K562 (cell line): ENCODE results near the gene TP53BP1. TPM values are rescaled to one million over a fixed set of nuclear protein-coding genes. Genes with fewer than 3 reads are reported as not detected.

ENCODE experiments used
- ATAC-seq: fragments of 200-7000 bp; cut with Tn5 transposase; 3 replicates; pipeline ENCODE4 v1.9.1; 2020; ENCODE audit warnings: moderate library complexity
- BruUV-seq: library from RNA; stranded (reverse); fragments of 400-500 nt; replicated peaks from 2 replicates; lab custom pipeline; 2021; lab: Mats Ljungman, UMichigan
- CTCF ChIA-PET: fragments of 300-600 bp; formaldehyde crosslinking; extraction: SDS; loops from one replicate; lab custom pipeline; 2021; ENCODE audit warnings: low intra/inter-chr PET ratio; lab: Yijun Ruan, JAX
- POLR2A ChIA-PET: fragments of 300-600, 350-650 bp; sonication (Branson Sonifier 250); formaldehyde crosslinking; extraction: SDS; loops from one replicate; lab custom pipeline; 2021; ENCODE audit warnings: antibody characterized with exemption, inconsistent platforms; lab: Yijun Ruan, JAX
- DNase-seq, 4 experiments: peaks; one replicate each; pipeline versions ENCODE4 v3.0.0 to v3.0.0-alpha.2; 2011 to 2018; ENCODE audit warnings: low spot score in 3 of 4, mixed read lengths in 3 of 4; ENCODE audit errors: extremely low read depth in 1 of 4
- FAIRE-seq: peaks from 2 replicates; lab custom pipeline; 2011; peaks lifted over from hg19 to GRCh38; lab: Jason Lieb, UNC
- H2AFZ ChIP-seq: 2 replicates; pipeline ENCODE4 v1.6.0; 2011; ENCODE audit warnings: low read depth, low read length, control low read depth, inconsistent platforms
- H3K27ac ChIP-seq: fragments of 200-600 bp; 3 replicates; pipeline ENCODE4 v1.8.0; 2011; ENCODE audit warnings: low read depth, mild to moderate bottlenecking, control low read depth, inconsistent platforms, low read length, moderate library complexity, mixed read lengths; ENCODE audit errors: extremely low read depth
- H3K27me3 ChIP-seq, 2 experiments: fragments of 300-600 bp in 1 of 2; 2 replicates in 1 of 2; 3 replicates in 1 of 2; pipeline versions ENCODE4 v1.6.0 to v1.8.0; 2011; ENCODE audit warnings: inconsistent platforms in 2 of 2, low read length in 2 of 2, mild to moderate bottlenecking in 1 of 2, mixed read lengths in 1 of 2, moderate library complexity in 1 of 2; ENCODE audit not compliant: control insufficient read depth in 2 of 2, insufficient read depth in 2 of 2
- H3K36me3 ChIP-seq: fragments of 300-600 bp; 3 replicates; pipeline ENCODE4 v1.8.0; 2011; ENCODE audit warnings: mild to moderate bottlenecking, low read length, inconsistent platforms; ENCODE audit not compliant: control insufficient read depth, insufficient read depth
- H3K4me1 ChIP-seq, 2 experiments: fragments of 200-600 bp in 1 of 2; replicated peaks in 1 of 2; 2 replicates in 1 of 2; 3 replicates in 1 of 2; pipeline versions ENCODE4 v1.5.1 to v1.8.0; 2011; ENCODE audit warnings: inconsistent platforms in 2 of 2, low read length in 2 of 2, mild to moderate bottlenecking in 1 of 2, mixed read lengths in 1 of 2, moderate library complexity in 1 of 2; ENCODE audit not compliant: control insufficient read depth in 2 of 2, insufficient read depth in 2 of 2
- H3K4me2 ChIP-seq: 2 replicates; pipeline ENCODE4 v1.6.1; 2011; ENCODE audit warnings: low read length, control low read depth, inconsistent platforms, mixed read lengths; ENCODE audit not compliant: insufficient read depth
- H3K4me3 ChIP-seq: fragments of 200-600 bp; sonication (generic), shearing (Covaris generic); 2 replicates; pipeline ENCODE4 v1.5.1; 2016; ENCODE audit warnings: control low read depth, inconsistent platforms
- H3K79me2 ChIP-seq: fragments of 200-600 bp; 3 replicates; pipeline ENCODE4 v1.8.0; 2011; ENCODE audit warnings: low read length, inconsistent platforms; ENCODE audit not compliant: control insufficient read depth, insufficient read depth
- H3K9ac ChIP-seq, 2 experiments: 2 replicates each; pipeline versions ENCODE4 v1.6.0 to v1.6.1; 2011; ENCODE audit warnings: low read depth in 2 of 2, low read length in 2 of 2, control low read depth in 1 of 2, inconsistent platforms in 1 of 2, mild to moderate bottlenecking in 1 of 2, mixed read lengths in 1 of 2; ENCODE audit not compliant: insufficient read depth in 1 of 2
- H3K9me1 ChIP-seq: one replicate; pipeline ENCODE4 v1.6.0; 2011; ENCODE audit warnings: inconsistent platforms, mild to moderate bottlenecking, low read length, moderate library complexity; ENCODE audit not compliant: control insufficient read depth, insufficient read depth
- H3K9me3 ChIP-seq: replicated peaks from 2 replicates; pipeline ENCODE4 v1.5.1; 2011; ENCODE audit warnings: low read depth, low read length, inconsistent platforms; ENCODE audit not compliant: control insufficient read depth, insufficient read depth
- H4K20me1 ChIP-seq: replicated peaks from 2 replicates; pipeline ENCODE4 v1.6.1; 2011; ENCODE audit warnings: low read length, inconsistent platforms, mixed read lengths; ENCODE audit not compliant: control insufficient read depth, insufficient read depth
- ESRRA ChIP-seq: fragments of 450-650 bp; IDR thresholded peaks from 2 replicates; pipeline ENCODE4 v1.6.1; 2014; ENCODE audit warnings: low read depth, mild to moderate bottlenecking, moderate library complexity, borderline replicate concordance
- NKRF ChIP-seq: fragments of 450-650 bp; IDR thresholded peaks from 2 replicates; pipeline ENCODE4 v1.6.1; 2016; ENCODE audit warnings: borderline replicate concordance
- PRDM10 ChIP-seq: fragments of 450-650 bp; IDR thresholded peaks from 2 replicates; pipeline ENCODE4 v1.6.1; 2018; ENCODE audit not compliant: partially characterized antibody
- RFX1 ChIP-seq: fragments of 450-650 bp; IDR thresholded peaks from 2 replicates; pipeline ENCODE4 v1.6.1; 2016; ENCODE audit warnings: mild to moderate bottlenecking, moderate library complexity
- RFX5 ChIP-seq: IDR thresholded peaks from 2 replicates; pipeline ENCODE4 v1.6.1; 2011; ENCODE audit warnings: low read depth, mild to moderate bottlenecking, improper control_type of control experiment, low read length
- TEAD2 ChIP-seq: fragments of 450-650 bp; IDR thresholded peaks from 2 replicates; pipeline ENCODE4 v1.6.1; 2016; ENCODE audit warnings: missing genetic modification characterization, control low read depth, missing compliant biosample characterization
- ZNF174 ChIP-seq: fragments of 250-450 bp; sonication (Bioruptor Pico); IDR thresholded peaks from 2 replicates; pipeline ENCODE4 v1.4.0; 2020; ENCODE audit warnings: mild to moderate bottlenecking
- WGBS: fragments of 100-300 bp; shearing (Covaris generic); methylation state at CpG from one replicate; pipeline ENCODE4 v1.1.6; 2016; ENCODE audit warnings: low coverage, mixed read lengths; ENCODE audit not compliant: insufficient coverage; ENCODE audit errors: missing lambda C conversion rate; 5-methylcytosine and 5-hydroxymethylcytosine counted together
- in situ Hi-C: fragments of 300-500 bp; cut with MboI; formaldehyde crosslinking; loops from 4 replicates; pipeline ENCODE4 v1.15.0; 2018; ENCODE audit warnings: inconsistent platforms, mixed read lengths
- intact Hi-C: fragments of 100-400 bp; cut with micrococcal nuclease; formaldehyde crosslinking; loops from 2 replicates; pipeline ENCODE4 v1.14.2; 2022
- polyA plus RNA-seq, 8 experiments: library from polyadenylated mRNA; depleted of rRNA in 4 of 8; stranded (reverse) in 5 of 8; unstranded in 3 of 8; fragments of >200 nt; fragmentation: Nextera tagmentation in 2 of 8; fragmentation: Illumina TruSeq in 1 of 8; extraction: Ambion mirVana in 2 of 8; extraction: Trizol in 1 of 8; gene quantifications; 2 replicates each; pipeline versions ENCODE4 v1.2.1 to v1.2.3, GENCODE V29; 2011 to 2014; ENCODE audit warnings: inconsistent platforms in 1 of 8, missing spikeins in 1 of 8
- total RNA-seq, 7 experiments: library from RNA; depleted of rRNA in 6 of 7; stranded (reverse); fragments of >200 nt in 6 of 7; fragmentation: Illumina TruSeq in 2 of 7; extraction: Trizol in 2 of 7; gene quantifications; 2 replicates each; pipeline versions ENCODE4 v1.2.1 to v1.2.3, GENCODE V29; 2011 to 2021; ENCODE audit warnings: low replicate concordance in 1 of 7
- TF ChIP-seq, protein P1 (sequence below), 2 experiments: fragments of 450-650 bp; conservative IDR thresholded peaks; 2 replicates each; pipeline ENCODE4 v1.6.1; 2017; ENCODE audit warnings: mild to moderate bottlenecking in 2 of 2, moderate library complexity in 2 of 2

TP53BP1 gene
- total and polyA plus RNA-seq, 9 of the 15 experiments (the other 6 are each of a cell fraction or from before 2014, with no cell fraction given) = 5.7 to 63.3 (median 30.9) TPM

DNA sequence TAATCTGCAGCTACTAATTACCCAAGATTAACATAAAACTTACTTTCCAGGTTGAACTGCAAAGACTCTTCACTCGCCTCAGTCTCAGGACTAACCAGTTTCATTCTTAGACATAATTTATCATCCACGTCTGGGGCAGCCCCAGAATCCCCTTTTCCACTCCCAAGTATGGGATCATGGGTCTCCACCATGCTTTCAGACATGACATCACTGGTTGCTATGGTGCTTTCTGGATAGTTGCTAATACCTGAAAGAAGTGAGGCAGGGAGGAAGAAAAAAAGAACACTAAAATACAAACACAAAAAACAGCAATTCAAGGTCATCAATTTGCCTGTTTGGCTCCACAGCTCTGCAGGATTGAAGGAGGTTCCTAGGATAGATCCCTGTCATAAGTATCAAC lies 46.6 kb downstream of the TP53BP1 start:
- in situ Hi-C loops = loop anchor here (25.0 kb wide), 2 partner anchors 141 to 241 kb away; partner anchors contain the start of genes CKMT1A, CKMT1B and PPIP5K1
- ChIA-PET CTCF (no interaction called here), POLR2A (no interaction called here)

DNA sequence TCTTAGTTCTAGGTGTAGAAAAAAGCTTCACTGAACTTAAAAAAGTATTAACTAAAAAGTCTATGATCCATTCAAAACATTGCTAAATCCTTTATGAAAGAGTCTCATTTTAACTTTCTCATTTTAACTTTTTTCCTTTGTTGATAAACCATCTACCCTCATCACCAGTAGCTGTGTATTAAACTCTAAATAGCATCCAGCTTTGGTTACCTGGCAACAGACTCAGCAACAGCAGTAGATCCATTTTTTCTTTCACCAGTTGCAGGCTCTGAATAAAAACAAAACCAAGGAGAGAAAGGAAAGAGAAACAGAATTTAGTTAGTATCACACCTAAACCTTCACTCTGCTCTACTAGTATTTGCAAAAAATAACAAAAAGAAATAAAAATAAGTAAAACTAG lies 51.6 kb downstream of the TP53BP1 start:
- no peaks in the 10 kb centered on the region for H3K9me3 ChIP-seq
- H4K20me1 ChIP-seq = no peaks in the 10 kb centered on the region
- intact Hi-C loops (loop anchor here (1.0 to 5.0 kb wide), 3 partner anchors 69 to 326 kb away; no protein-coding TSS in a partner anchor), in situ Hi-C loops (loop anchor here (25.0 kb wide), 2 partner anchors 146 to 246 kb away; partner anchors contain the start of genes CKMT1A, CKMT1B and PPIP5K1)
- no peak for FAIRE-seq
- no peak overlapping the region for H3K4me3 ChIP-seq
- POLR2A ChIA-PET = interaction anchor here (0.8 to 1.5 kb wide), 6 partner anchors 12 to 81 kb away, joined by 3 to 6 read pairs (median 4); no protein-coding TSS in a partner anchor
- peak overlapping the region in 1 of 2 experiments; percentile 26; a peak in 1 of 4 replicates for H3K9ac ChIP-seq
- no TSS peak for BruUV-seq
- DNase-seq = peak; percentile 23 to 37 (median 30)
- no peak overlapping the region for H3K4me2 ChIP-seq
- H3K79me2 ChIP-seq = no peaks in the 10 kb centered on the region
- H3K27ac ChIP-seq = peak overlapping the region; percentile 51
- CTCF ChIA-PET = interaction anchor here (1.3 kb wide), 1 partner anchor 71 kb away, joined by 4 read pairs; no protein-coding TSS in a partner anchor
- H3K36me3 ChIP-seq = peaks cover 32% of the 10 kb centered on the region; the same call in 2 of the 3 replicates
- H3K27me3 ChIP-seq = no peaks in the 10 kb centered on the region
- H2AFZ ChIP-seq = no peak overlapping the region
- H3K9me1 ChIP-seq = no peaks in the 10 kb centered on the region
- ATAC-seq = peak; percentile 61
- H3K4me1 ChIP-seq = peaks cover 3% of the 10 kb centered on the region in 2 experiments; a peak in 2 of 5 replicates
- TF ChIP-seq NKRF (no peak), TEAD2 (tag) (no peak), PRDM10 (no peak), ESRRA (no peak)
- TF ChIP-seq, protein P1, sequence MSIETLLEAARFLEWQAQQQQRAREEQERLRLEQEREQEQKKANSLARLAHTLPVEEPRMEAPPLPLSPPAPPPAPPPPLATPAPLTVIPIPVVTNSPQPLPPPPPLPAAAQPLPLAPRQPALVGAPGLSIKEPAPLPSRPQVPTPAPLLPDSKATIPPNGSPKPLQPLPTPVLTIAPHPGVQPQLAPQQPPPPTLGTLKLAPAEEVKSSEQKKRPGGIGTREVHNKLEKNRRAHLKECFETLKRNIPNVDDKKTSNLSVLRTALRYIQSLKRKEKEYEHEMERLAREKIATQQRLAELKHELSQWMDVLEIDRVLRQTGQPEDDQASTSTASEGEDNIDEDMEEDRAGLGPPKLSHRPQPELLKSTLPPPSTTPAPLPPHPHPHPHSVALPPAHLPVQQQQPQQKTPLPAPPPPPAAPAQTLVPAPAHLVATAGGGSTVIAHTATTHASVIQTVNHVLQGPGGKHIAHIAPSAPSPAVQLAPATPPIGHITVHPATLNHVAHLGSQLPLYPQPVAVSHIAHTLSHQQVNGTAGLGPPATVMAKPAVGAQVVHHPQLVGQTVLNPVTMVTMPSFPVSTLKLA (conservative IDR thresholded peaks at IDR 0.05) = 0 out of 4 replicates have a peak, but pooled peaks of 1 of the 2 experiments have one; percentile 24

More for the DNA sequence above, 46.6 kb downstream of the TP53BP1 start:
- intact Hi-C loops = no loop called here
- H3K9me1 ChIP-seq = no peaks in the 10 kb centered on the region
- no peak overlapping the region for H3K9ac ChIP-seq
- no peaks in the 10 kb centered on the region for H3K9me3 ChIP-seq
- no peak for DNase-seq
- no peaks in the 10 kb centered on the region for H3K27me3 ChIP-seq
- no peak overlapping the region for H3K4me3 ChIP-seq
- no peak overlapping the region for H2AFZ ChIP-seq
- H3K79me2 ChIP-seq = no peaks in the 10 kb centered on the region
- 78% methylated on average over 2 of the region's 2 CpGs for WGBS
- TF ChIP-seq ZNF174 (CRISPR knock-in tag) (no peak), RFX5 (peak; percentile 82), RFX1 (0 out of 2 replicates have a peak, but pooled peaks have one; percentile 10)
- no peak overlapping the region for H3K27ac ChIP-seq
- no peaks in the 10 kb centered on the region for H4K20me1 ChIP-seq
- BruUV-seq = no TSS peak
- no peak for ATAC-seq
- no peak for FAIRE-seq
- H3K4me1 ChIP-seq = no peaks in the 10 kb centered on the region
- H3K4me2 ChIP-seq = no peak overlapping the region
- peaks cover 19% of the 10 kb centered on the region; the same call in 2 of the 3 replicates for H3K36me3 ChIP-seq
